ENCODE results near the gene FUBP3. TPM values are rescaled to one million over a fixed set of nuclear protein-coding genes. Genes with fewer than 3 reads are reported as not detected.

Gene FUBP3
- total and polyA plus RNA-seq, 4 donors, result 22.9 to 44.6 (median 35.1) TPM

DNA sequence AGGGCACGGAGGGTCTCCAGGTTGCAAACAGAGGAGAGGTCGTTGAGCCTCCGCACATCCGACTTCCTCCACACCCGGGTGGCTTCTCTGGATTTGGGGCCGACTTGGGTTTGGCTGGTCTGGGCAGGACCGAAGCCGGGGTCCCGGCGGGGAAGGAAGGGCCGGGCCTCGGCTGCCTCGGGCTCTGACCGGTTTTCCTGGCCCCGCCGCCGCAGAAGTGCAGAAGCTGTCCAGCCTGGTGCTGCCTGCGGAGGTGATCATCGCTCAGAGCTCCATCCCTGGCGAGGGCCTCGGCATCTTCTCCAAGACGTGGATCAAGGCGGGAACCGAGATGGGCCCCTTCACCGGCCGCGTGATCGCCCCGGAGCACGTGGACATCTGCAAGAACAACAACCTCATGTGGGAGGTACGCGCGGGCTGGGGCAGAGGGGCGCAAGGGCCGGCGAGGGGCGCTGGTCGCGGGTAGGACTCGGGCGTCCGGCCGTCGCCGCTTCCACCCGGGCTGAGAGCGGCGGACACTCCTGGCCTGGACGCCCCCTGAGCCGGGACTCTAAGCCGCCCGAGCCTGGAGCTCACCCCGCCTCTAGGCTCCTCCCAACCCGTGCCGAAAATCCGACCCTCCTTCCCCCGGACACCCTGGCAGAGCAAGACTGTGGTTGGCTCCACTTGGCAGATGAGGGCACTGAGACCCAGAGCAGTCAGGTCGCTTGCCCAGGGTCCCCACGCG, 87.2 kb downstream of the FUBP3 start:
- H3K27me3 ChIP-seq (ENCODE audit: control insufficient read depth in 3 of 3, insufficient read depth in 3 of 3, low read length in 2 of 3), result peaks cover 0 to 71% (median 61%) of the 10 kb centered on the region in 3 donors
- ATAC-seq (ENCODE audit: insufficient read depth, low FRiP score), result no peak
- no peaks in the 10 kb centered on the region for H3K36me3 ChIP-seq (ENCODE audit: control insufficient read depth in 4 of 4, insufficient read depth in 4 of 4, low read length in 4 of 4)
- no peak overlapping the region for H3K4me3 ChIP-seq
- no peak for DNase-seq
- H3K27ac ChIP-seq (ENCODE audit: low read depth in 1 of 2, low read length in 1 of 2), result no peak overlapping the region
- H3K4me1 ChIP-seq (ENCODE audit: control insufficient read depth in 5 of 5, insufficient read depth in 5 of 5, low read length in 5 of 5), result peaks cover 0 to 19% (median 4%) of the 10 kb centered on the region in 5 donors
- WGBS, 2 donors, result 6 to 7% methylated on average over 57 to 60 of the region's 60 CpGs
- H3K9me3 ChIP-seq (ENCODE audit: control insufficient read depth in 4 of 4, insufficient read depth in 3 of 4, low read length in 3 of 4), result peaks cover 0 to 7% (median 0%) of the 10 kb centered on the region in 4 donors
- no peak overlapping the region for H3K9ac ChIP-seq (ENCODE audit: insufficient read depth in 1 of 2, low read length in 2 of 2)
- TF ChIP-seq, protein P1, sequence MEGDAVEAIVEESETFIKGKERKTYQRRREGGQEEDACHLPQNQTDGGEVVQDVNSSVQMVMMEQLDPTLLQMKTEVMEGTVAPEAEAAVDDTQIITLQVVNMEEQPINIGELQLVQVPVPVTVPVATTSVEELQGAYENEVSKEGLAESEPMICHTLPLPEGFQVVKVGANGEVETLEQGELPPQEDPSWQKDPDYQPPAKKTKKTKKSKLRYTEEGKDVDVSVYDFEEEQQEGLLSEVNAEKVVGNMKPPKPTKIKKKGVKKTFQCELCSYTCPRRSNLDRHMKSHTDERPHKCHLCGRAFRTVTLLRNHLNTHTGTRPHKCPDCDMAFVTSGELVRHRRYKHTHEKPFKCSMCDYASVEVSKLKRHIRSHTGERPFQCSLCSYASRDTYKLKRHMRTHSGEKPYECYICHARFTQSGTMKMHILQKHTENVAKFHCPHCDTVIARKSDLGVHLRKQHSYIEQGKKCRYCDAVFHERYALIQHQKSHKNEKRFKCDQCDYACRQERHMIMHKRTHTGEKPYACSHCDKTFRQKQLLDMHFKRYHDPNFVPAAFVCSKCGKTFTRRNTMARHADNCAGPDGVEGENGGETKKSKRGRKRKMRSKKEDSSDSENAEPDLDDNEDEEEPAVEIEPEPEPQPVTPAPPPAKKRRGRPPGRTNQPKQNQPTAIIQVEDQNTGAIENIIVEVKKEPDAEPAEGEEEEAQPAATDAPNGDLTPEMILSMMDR (IDR thresholded peaks at IDR 0.05; ENCODE audit: control extremely low read depth, extremely low read depth), result no peak

DNA sequence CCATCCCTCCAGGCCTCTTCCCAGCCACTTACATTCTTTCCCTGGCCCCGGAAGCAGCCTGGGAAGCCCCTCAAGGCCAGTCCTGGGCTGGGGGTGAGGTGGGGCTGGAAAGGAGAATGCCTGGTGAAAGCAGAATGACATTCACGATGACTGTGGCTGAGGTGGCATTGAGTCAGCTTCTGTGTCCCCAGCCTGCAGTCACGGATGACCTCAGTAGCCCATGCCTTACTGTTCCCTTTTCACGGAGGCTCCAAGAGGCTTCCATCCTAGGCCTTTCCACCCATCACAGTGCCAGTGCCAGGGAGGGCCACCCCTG, 87.7 kb downstream of the FUBP3 start:
- Histone ChIP-seq H3K4me3 (no peak overlapping the region), H3K9ac (ENCODE audit: insufficient read depth in 1 of 2, low read length in 2 of 2) (no peak overlapping the region), H3K36me3 (ENCODE audit: control insufficient read depth in 4 of 4, insufficient read depth in 4 of 4, low read length in 4 of 4) (no peaks in the 10 kb centered on the region), H3K27ac (ENCODE audit: low read depth in 1 of 2, low read length in 1 of 2) (no peak overlapping the region), H3K4me1 (ENCODE audit: control insufficient read depth in 5 of 5, insufficient read depth in 5 of 5, low read length in 5 of 5) (peaks cover 0 to 19% (median 4%) of the 10 kb centered on the region in 5 donors), H3K9me3 (ENCODE audit: control insufficient read depth in 4 of 4, insufficient read depth in 3 of 4, low read length in 3 of 4) (peaks cover 0 to 7% (median 0%) of the 10 kb centered on the region in 4 donors), H3K27me3 (ENCODE audit: control insufficient read depth in 3 of 3, insufficient read depth in 3 of 3, low read length in 2 of 3) (peaks cover 0 to 66% (median 56%) of the 10 kb centered on the region in 3 donors)
- 48 to 56% methylated on average over 4 of the region's 4 CpGs for WGBS, 2 donors
- TF ChIP-seq, protein P1 (IDR thresholded peaks at IDR 0.05; ENCODE audit: control extremely low read depth, extremely low read depth), result no peak
- no peak for ATAC-seq (ENCODE audit: insufficient read depth, low FRiP score)
- DNase-seq, result no peak

DNA sequence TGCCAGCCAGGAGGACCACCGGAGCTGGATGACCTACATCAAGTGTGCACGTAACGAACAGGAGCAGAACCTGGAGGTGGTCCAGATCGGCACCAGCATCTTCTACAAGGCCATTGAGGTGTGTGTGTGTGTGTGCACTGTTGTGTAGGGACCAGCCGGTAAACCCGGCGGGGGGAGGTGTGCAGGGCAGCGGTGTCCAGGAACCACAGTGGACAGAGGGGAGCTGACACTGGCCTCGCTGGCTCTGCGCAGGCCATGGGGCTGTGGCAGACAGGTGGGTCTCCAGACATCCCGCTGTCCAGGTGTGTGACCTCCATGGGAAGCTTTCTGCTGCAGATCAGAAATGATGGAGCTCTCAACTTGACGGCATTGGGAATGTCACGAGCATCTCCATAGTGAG, 88.8 kb downstream of the FUBP3 start:
- DNase-seq (no peak), ATAC-seq (ENCODE audit: insufficient read depth, low FRiP score) (no peak)
- TF ChIP-seq, protein P1 (IDR thresholded peaks at IDR 0.05; ENCODE audit: control extremely low read depth, extremely low read depth), result no peak
- Histone ChIP-seq H3K27me3 (ENCODE audit: control insufficient read depth in 3 of 3, insufficient read depth in 3 of 3, low read length in 2 of 3) (peaks cover 0 to 58% (median 45%) of the 10 kb centered on the region in 3 donors), H3K9ac (ENCODE audit: insufficient read depth in 1 of 2, low read length in 2 of 2) (no peak overlapping the region), H3K27ac (ENCODE audit: low read depth in 1 of 2, low read length in 1 of 2) (no peak overlapping the region), H3K36me3 (ENCODE audit: control insufficient read depth in 4 of 4, insufficient read depth in 4 of 4, low read length in 4 of 4) (no peaks in the 10 kb centered on the region), H3K9me3 (ENCODE audit: control insufficient read depth in 4 of 4, insufficient read depth in 3 of 4, low read length in 3 of 4) (no peaks in the 10 kb centered on the region), H3K4me3 (no peak overlapping the region), H3K4me1 (ENCODE audit: control insufficient read depth in 5 of 5, insufficient read depth in 5 of 5, low read length in 5 of 5) (peaks cover 0 to 19% (median 0%) of the 10 kb centered on the region in 5 donors)
- WGBS, 2 donors, result 92 to 96% methylated on average over 13 of the region's 13 CpGs
